PC-3 (cell line): ENCODE data around the gene SIX1. TPM values are rescaled to one million over a fixed set of nuclear protein-coding genes. Genes with fewer than 3 reads are reported as not detected.

Source experiments
- ATAC-seq: fragments of 200-7000 bp; cut with Tn5 transposase; 2 replicates; pipeline ENCODE4 v1.9.1; 2020; ENCODE audit warnings: mild to moderate bottlenecking, moderate library complexity
- BruUV-seq: library from RNA; stranded (reverse); fragments of 400-500 nt; replicated peaks from 2 replicates; lab custom pipeline; 2021; lab: Mats Ljungman, UMichigan
- CTCF ChIA-PET: fragments of 300-600 bp; sonication (Branson Sonifier 250); formaldehyde crosslinking; loops from one replicate; lab custom pipeline; 2022; ENCODE audit warnings: antibody characterized with exemption; lab: Charles Lee
- POLR2A ChIA-PET: fragments of 300-600 bp; sonication (Branson Sonifier 250); formaldehyde crosslinking; loops from one replicate; lab custom pipeline; 2022; ENCODE audit warnings: antibody characterized with exemption; ENCODE audit not compliant: unreplicated experiment; lab: Charles Lee
- DNase-seq: peaks from one replicate; pipeline ENCODE4 v3.0.0-alpha.2; 2015
- H2AFZ ChIP-seq: fragments of 300-600 bp; sonication (generic); 2 replicates; pipeline ENCODE4 v1.6.0; 2016; ENCODE audit warnings: antibody characterized with exemption, low read length
- H3F3A ChIP-seq: fragments of 300-600 bp; sonication (generic); one replicate; pipeline ENCODE4 v1.6.0; 2017; ENCODE audit warnings: antibody characterized with exemption, low read length, control low read depth, mild to moderate bottlenecking; ENCODE audit not compliant: unreplicated experiment
- H3K27ac ChIP-seq: fragments of 300-600 bp; sonication (generic); 2 replicates; pipeline ENCODE4 v1.5.1; 2016; ENCODE audit warnings: mild to moderate bottlenecking, low read length
- H3K27me3 ChIP-seq: fragments of 300-600 bp; sonication (generic); 2 replicates; pipeline ENCODE4 v1.6.1; 2016; ENCODE audit warnings: low read length, mixed read lengths
- H3K36me3 ChIP-seq: fragments of 300-600 bp; sonication (generic); 2 replicates; pipeline ENCODE4 v1.6.1; 2016; ENCODE audit warnings: low read depth, mixed run types, low read length, mixed read lengths
- H3K4me1 ChIP-seq: fragments of 300-600 bp; sonication (generic); 2 replicates; pipeline ENCODE4 v1.5.1; 2016; ENCODE audit warnings: low read length; ENCODE audit not compliant: insufficient read depth
- H3K4me2 ChIP-seq: fragments of 300-600 bp; sonication (generic); 2 replicates; pipeline ENCODE4 v1.6.0; 2016; ENCODE audit warnings: low read length
- H3K4me3 ChIP-seq: fragments of 300-600 bp; sonication (generic); 2 replicates; pipeline ENCODE4 v1.5.1; 2016; ENCODE audit warnings: mild to moderate bottlenecking, low read length, mixed read lengths
- H3K79me2 ChIP-seq: fragments of 300-600 bp; sonication (generic); 2 replicates; pipeline ENCODE4 v1.6.1; 2017; ENCODE audit warnings: low read length, mixed read lengths
- H3K9ac ChIP-seq: fragments of 300-600 bp; sonication (generic); 2 replicates; pipeline ENCODE4 v1.6.0; 2016; ENCODE audit warnings: mild to moderate bottlenecking, low read length
- H3K9me2 ChIP-seq: fragments of 300-600 bp; sonication (generic); replicated peaks from 2 replicates; pipeline ENCODE4 v1.6.1; 2016; ENCODE audit warnings: mixed run types, low read length, mixed read lengths
- H3K9me3 ChIP-seq: fragments of 300-600 bp; sonication (generic); 2 replicates; pipeline ENCODE4 v1.6.1; 2016; ENCODE audit warnings: low read length, mixed read lengths
- H4K20me1 ChIP-seq: fragments of 300-600 bp; sonication (generic); 2 replicates; pipeline ENCODE4 v1.6.1; 2016; ENCODE audit warnings: low read length, mixed read lengths
- EZH2 ChIP-seq: fragments of 300-600 bp; sonication (generic); IDR thresholded peaks from one replicate; pipeline ENCODE4 v1.6.1; 2017; ENCODE audit warnings: antibody characterized with exemption, mild to moderate bottlenecking, low read length; ENCODE audit not compliant: unreplicated experiment
- EZH2phosphoT487 ChIP-seq: fragments of 300-600 bp; sonication (generic); IDR thresholded peaks from 2 replicates; pipeline ENCODE4 v1.6.1; 2018; ENCODE audit warnings: mild to moderate bottlenecking, antibody characterized with exemption, low read length, borderline replicate concordance
- intact Hi-C: fragments of 100-400 bp; cut with micrococcal nuclease; formaldehyde crosslinking; loops from 2 replicates; pipeline ENCODE4 v1.9.0; 2023
- total RNA-seq: library from RNA; depleted of rRNA; stranded (reverse); fragments of >200 nt; gene quantifications from 2 replicates; pipeline ENCODE4 v1.2.3, GENCODE V29; 2014
- TF ChIP-seq, protein P1 (sequence below): fragments of 300-600 bp; sonication (generic); conservative IDR thresholded peaks from 2 replicates; pipeline ENCODE4 v1.5.1; 2017; ENCODE audit warnings: antibody characterized with exemption, low read depth, mild to moderate bottlenecking, low read length

The SIX1 gene
- total RNA-seq, 1 experiment from 2014 or later: 16.5 TPM

DNA sequence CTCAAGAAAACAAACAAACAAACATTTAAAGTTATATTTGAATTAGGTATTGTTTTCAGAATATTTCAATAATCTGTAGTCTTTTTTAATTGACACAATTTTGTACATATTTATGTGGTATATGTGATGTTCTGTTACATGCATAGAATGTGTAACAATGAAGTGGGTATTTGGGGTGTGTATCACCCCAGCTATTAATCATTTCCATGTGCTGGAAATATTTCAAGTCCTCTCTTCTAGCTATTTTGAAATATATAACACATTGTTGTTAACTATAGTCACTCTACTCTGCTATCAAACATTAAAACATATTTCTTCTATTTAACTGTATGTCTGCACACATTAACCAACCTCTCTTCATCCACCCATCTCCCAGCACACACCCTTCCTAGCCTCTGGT is 32.0 kb upstream of the SIX1 start:
- Histone ChIP-seq H3K9ac (no peak overlapping the region), H4K20me1 (no peaks in the 10 kb centered on the region), H3K4me3 (no peak overlapping the region), H3F3A (no peaks in the 10 kb centered on the region), H3K79me2 (no peaks in the 10 kb centered on the region), H3K9me3 (no peaks in the 10 kb centered on the region), H3K27me3 (no peaks in the 10 kb centered on the region), H2AFZ (no peak overlapping the region), H3K4me1 (no peaks in the 10 kb centered on the region), H3K4me2 (no peak overlapping the region), H3K27ac (no peak overlapping the region), H3K36me3 (no peaks in the 10 kb centered on the region), H3K9me2 (no peaks in the 10 kb centered on the region)
- TF ChIP-seq EZH2 (no peak), EZH2phosphoT487 (no peak)
- TF ChIP-seq, protein P1, sequence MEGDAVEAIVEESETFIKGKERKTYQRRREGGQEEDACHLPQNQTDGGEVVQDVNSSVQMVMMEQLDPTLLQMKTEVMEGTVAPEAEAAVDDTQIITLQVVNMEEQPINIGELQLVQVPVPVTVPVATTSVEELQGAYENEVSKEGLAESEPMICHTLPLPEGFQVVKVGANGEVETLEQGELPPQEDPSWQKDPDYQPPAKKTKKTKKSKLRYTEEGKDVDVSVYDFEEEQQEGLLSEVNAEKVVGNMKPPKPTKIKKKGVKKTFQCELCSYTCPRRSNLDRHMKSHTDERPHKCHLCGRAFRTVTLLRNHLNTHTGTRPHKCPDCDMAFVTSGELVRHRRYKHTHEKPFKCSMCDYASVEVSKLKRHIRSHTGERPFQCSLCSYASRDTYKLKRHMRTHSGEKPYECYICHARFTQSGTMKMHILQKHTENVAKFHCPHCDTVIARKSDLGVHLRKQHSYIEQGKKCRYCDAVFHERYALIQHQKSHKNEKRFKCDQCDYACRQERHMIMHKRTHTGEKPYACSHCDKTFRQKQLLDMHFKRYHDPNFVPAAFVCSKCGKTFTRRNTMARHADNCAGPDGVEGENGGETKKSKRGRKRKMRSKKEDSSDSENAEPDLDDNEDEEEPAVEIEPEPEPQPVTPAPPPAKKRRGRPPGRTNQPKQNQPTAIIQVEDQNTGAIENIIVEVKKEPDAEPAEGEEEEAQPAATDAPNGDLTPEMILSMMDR: no peak
- POLR2A ChIA-PET: no interaction called here
- intact Hi-C loops: no loop called here
- CTCF ChIA-PET: no interaction called here
- BruUV-seq: no TSS peak
- ATAC-seq (no peak), DNase-seq (no peak)

DNA sequence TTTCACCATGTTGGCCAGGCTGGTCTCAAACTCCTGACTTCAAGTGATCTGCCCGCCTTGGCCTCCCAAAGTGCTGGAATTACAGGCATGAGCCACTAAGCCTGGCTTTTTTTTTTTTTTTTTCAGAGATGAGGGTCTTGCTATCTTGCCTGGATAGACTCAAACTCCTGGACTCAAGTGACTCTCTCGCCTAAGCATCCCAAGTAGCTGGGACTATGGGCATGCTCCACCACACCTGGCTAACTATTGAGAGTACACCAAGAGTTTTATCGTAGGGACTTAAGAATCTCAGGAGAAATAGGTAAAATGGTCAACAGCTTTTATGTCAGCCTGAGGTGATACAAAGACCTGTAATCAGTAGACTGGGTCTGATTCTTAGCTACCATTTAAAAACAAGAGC is 31.2 kb upstream of the SIX1 start:
- Histone ChIP-seq H2AFZ (no peak overlapping the region), H3K79me2 (no peaks in the 10 kb centered on the region), H3K9me3 (no peaks in the 10 kb centered on the region), H3K27me3 (no peaks in the 10 kb centered on the region), H3K9ac (no peak overlapping the region), H3K4me2 (no peak overlapping the region), H3K36me3 (no peaks in the 10 kb centered on the region), H3K27ac (no peak overlapping the region), H4K20me1 (no peaks in the 10 kb centered on the region), H3K4me3 (no peak overlapping the region), H3K9me2 (no peaks in the 10 kb centered on the region), H3K4me1 (no peaks in the 10 kb centered on the region), H3F3A (no peaks in the 10 kb centered on the region)
- TF ChIP-seq EZH2 (no peak), EZH2phosphoT487 (no peak)
- TF ChIP-seq, protein P1: no peak
- ChIA-PET POLR2A (interaction anchor here (0.7 kb wide), 1 partner anchor 10 kb away, joined by 3 read pairs; no protein-coding TSS in a partner anchor), CTCF (interaction anchor here (0.6 kb wide), 1 partner anchor 119 kb away, joined by 3 read pairs; no protein-coding TSS in a partner anchor)
- DNase-seq (no peak), ATAC-seq (no peak)
- intact Hi-C loops: no loop called here
- BruUV-seq: no TSS peak

DNA sequence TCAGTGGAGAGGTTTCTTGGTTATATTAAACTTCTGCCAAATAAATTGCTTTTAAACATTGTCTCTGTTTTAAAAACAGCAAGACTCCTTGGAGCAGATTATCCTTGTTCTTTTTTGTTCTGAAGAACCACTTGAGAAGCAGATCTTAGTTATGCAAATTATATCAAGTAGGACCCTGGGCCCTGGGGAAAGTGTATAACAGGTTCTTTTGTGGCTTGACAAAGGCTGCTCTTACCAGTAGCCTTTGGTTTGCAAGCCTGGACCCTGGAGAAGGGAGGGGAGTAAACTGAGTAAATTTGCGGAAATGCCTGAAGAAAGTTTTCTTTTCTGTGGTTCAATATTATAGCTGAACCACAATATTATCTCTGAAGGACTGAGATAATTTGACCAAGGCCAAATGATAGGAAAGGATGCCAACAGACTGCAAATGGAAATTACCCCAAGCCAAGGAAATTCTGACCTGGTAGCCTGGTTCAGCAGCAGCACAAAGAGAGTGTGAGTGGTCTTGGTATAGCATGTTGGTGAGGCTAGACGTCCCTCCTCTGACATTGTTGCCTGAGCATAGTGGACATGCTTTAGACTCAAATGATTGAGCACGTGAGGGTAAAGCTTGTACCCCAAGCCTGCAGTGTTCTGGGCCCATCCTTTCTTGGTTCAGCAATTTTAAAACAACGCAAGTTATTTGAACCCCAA is 30.4 kb upstream of the SIX1 start:
- no peak overlapping the region for H3K9ac ChIP-seq
- no peaks in the 10 kb centered on the region for H3K79me2 ChIP-seq
- H3K4me1 ChIP-seq: no peaks in the 10 kb centered on the region
- H3K4me3 ChIP-seq: no peak overlapping the region
- no peaks in the 10 kb centered on the region for H3K36me3 ChIP-seq
- H3K4me2 ChIP-seq: no peak overlapping the region
- ChIA-PET CTCF (no interaction called here), POLR2A (no interaction called here)
- H3K27me3 ChIP-seq: no peaks in the 10 kb centered on the region
- no TSS peak for BruUV-seq
- DNase-seq: no peak
- H3F3A ChIP-seq: no peaks in the 10 kb centered on the region
- ATAC-seq: no peak
- no peak overlapping the region for H2AFZ ChIP-seq
- H3K27ac ChIP-seq: no peak overlapping the region
- H4K20me1 ChIP-seq: no peaks in the 10 kb centered on the region
- intact Hi-C loops: no loop called here
- H3K9me2 ChIP-seq: no peaks in the 10 kb centered on the region
- H3K9me3 ChIP-seq: no peaks in the 10 kb centered on the region
- TF ChIP-seq EZH2 (no peak), EZH2phosphoT487 (no peak)
- TF ChIP-seq, protein P1: no peak
